GM21515 (cell line): Measurements from ENCODE around the gene XXYLT1.

Source experiments
- ATAC-seq: cut with Tn5 transposase; IDR thresholded peaks from one replicate; pipeline ENCODE4 v1.9.1; 2021; ENCODE audit not compliant: unreplicated experiment

Gene XXYLT1

DNA sequence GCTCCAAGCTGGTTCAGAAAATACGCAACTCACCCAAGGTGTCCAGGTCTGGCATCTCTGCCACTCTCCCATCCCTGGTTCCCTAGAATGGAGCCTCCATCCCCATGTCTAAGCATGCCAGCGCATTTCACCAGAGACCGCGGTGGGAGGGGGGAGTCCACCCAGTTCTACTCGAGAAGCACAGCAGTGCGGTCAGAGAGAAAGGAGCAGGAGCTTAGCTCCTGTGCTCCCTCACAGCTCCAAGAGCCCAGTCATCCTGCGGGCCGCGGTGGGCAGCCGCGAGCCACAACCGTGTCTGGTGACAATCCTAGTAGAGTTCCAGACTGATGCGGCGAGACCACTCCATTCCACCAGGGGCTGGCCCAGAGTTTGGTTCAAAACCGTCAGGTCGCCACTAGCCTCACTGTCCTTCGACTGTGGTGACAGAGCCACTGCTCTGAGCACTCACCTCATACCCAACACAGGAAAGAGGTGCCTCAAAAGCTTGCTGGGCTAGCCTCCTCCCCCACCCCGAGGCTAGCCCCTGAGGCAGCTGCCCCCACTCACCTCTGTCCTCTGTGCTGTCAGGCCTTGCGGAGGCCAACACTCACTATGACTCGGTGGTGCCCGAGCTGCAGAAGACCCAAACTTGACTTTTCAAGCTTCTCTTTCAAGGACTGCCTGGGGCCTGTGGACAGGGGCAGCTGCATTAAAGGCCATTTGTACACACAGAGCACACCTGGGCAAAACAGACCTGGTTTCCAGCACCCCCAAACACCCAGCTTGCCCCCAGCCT, 185.4 kb downstream of the XXYLT1 start:
- no peak for ATAC-seq

- no peak for ATAC-seq
These were observed 186.2 kb downstream of the XXYLT1 start for GRCh38 chr3:195084746-195085145.

DNA sequence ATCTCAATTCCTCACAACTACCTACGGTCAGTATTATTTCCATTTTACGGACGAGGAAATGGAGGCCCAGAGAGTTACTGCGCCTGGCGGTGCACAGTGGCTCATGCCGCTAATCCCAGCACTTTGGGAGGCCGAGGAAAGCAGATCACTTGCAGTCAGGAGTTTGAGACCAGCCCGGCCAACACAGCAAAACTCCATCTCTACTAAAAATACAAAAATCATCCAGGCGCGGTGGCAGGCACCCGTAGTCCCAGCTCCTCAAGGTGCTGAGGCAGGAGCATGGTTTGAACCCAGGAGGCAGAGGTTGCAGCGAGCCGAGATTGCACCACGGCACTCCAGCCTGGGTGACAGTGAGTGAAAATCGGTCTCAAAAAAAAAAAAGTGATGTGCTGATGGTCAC, 187.3 kb downstream of the XXYLT1 start:
- no peak for ATAC-seq

DNA sequence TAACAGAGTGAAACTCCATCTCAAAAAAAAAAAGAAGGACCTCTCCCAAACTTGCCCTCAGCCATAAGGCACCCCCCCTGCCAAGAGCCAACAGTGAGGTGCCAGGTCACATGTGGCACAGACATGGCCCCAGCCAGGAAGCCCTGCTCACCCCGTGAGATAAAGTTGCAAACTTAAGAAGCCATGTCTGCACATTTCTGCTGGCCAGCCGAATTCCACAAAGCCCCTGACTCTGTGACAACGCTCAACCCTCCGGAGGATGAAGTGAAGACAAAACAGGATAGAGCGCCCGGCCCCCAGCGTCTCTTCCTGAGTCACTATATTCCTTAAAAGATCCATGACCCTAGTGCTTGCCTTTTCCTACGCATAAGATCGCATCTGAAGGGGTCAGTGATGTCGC, 188.1 kb downstream of the XXYLT1 start:
- ATAC-seq = no peak

DNA sequence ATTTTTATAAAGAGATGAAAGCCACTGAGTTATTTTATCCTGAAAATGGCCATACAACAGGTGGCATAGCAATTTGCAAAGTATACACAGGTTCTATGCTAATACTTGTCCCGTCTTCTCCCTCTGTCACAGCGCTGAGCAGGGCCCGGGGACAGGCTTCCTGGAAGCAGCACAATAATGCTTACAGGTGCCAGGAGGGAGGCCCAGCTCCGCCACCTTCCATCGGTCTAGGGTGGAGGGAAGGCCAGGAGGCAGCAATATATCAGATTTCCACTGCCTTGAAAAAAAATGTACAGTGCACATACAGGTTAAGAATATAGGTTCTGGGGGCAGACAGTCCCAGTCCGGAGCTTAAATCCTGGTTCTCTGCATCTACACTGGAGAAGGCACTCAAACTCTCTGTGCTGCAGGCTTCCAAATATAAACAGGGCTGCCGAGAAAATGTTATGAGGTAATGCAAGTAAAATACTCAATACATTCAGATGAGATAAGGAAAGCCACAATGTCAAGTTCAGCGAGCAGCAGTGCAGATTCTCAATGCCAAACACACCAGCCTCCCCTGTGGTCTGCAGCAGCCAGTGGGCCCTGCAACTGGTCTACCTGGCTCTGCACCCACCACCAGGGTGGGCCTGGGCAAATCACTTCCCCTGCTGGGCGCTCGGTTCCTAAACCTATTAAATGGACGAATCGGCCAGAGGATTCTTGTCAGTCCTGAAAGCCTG, 189.6 kb downstream of the XXYLT1 start:
- no peak for ATAC-seq

DNA sequence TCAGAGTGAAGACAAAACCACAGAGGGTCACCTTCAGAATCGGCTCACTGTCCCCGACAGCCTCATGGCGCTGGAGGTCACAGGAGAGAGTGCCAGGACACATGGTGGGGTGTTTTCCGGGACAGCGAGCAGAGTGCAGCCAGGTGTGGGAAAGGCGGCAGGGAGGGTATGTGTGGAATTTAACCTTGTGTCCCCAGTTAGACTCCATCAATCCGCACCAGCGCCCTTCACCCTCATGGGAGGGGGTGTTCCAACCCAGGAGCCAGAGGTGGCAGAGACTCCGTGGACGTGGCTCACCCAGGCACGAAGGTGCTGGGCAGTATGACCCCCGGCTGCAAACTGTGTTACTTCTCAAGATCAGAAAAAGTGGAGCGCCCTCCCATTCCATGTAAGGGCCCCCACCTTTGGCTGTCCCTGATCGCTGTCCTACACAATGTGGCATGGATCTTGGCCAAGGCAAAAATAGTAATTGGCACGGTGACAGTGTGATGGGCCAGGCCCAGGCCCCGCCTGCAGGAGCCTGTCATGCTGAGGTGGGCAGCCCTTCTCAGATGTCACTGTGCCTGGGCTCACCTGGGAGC, 190.3 kb downstream of the XXYLT1 start:
- ATAC-seq = no peak

GRCh38 chr3:195080125-195080524, 190.8 kb downstream of the XXYLT1 start:
- no peak for ATAC-seq

GRCh38 chr3:195079636-195080035, 191.3 kb downstream of the XXYLT1 start:
- ATAC-seq = no peak

- no peak for ATAC-seq
These were observed 192.0 kb downstream of the XXYLT1 start for GRCh38 chr3:195078891-195079440.

- no peak for ATAC-seq
These were observed 193.1 kb downstream of the XXYLT1 start for GRCh38 chr3:195077611-195078540.

DNA sequence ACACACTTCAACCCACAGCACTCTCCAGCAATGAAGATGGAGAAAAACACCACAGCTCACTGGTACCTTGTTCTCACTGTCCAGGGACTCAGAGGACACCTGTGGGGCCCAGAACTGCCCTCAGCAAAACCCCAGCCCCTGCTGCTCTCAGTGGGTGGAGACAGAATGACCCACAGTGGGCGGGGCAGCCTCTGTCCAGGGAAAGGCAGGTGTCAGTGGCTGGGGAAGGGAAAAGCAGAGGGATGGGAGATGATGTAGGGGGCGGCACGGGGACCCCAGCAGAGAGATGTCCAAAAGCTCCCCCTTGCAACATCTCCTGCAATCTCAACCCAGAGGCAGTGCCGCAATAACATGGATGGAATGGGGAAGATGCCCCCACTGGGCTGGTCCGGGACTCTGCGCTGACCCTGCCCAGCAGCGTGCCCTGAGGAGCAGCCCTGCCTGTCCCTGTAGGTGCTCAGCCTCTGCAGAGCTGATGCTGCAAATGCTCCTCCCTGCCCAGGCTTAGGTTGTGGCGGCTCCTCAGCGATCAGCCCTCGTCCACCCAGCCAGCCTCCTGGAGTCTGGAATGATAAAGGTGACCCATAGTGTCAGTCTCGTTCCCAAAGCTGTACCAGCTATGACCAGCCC, 193.9 kb downstream of the XXYLT1 start:
- ATAC-seq = no peak

GRCh38 chr3:195075941-195076875, 194.8 kb downstream of the XXYLT1 start:
- ATAC-seq = no peak

GRCh38 chr3:195075199-195075940, 195.6 kb downstream of the XXYLT1 start:
- no peak for ATAC-seq

GRCh38 chr3:195073866-195074860, 196.8 kb downstream of the XXYLT1 start:
- ATAC-seq = no peak

GRCh38 chr3:195072916-195073564, 197.9 kb downstream of the XXYLT1 start:
- no peak for ATAC-seq

GRCh38 chr3:195071916-195072820, 198.8 kb downstream of the XXYLT1 start:
- no peak for ATAC-seq
